PC-3 (cell line): Measurements from ENCODE around the gene MAPKBP1. TPM values are rescaled to one million over a fixed set of nuclear protein-coding genes. Genes with fewer than 3 reads are reported as not detected.
"Not testable (repeated sequence)": the region's sequence is repeated elsewhere in the genome, so short reads cannot be mapped to it uniquely, and the experiment has no call there.

ENCODE experiments used
- ATAC-seq: fragments of 200-7000 bp; cut with Tn5 transposase; 2 replicates; pipeline ENCODE4 v1.9.1; 2020; ENCODE audit warnings: mild to moderate bottlenecking, moderate library complexity
- BruUV-seq: library from RNA; stranded (reverse); fragments of 400-500 nt; replicated peaks from 2 replicates; lab custom pipeline; 2021; lab: Mats Ljungman, UMichigan
- CTCF ChIA-PET: fragments of 300-600 bp; sonication (Branson Sonifier 250); formaldehyde crosslinking; loops from one replicate; lab custom pipeline; 2022; ENCODE audit warnings: antibody characterized with exemption; lab: Charles Lee
- POLR2A ChIA-PET: fragments of 300-600 bp; sonication (Branson Sonifier 250); formaldehyde crosslinking; loops from one replicate; lab custom pipeline; 2022; ENCODE audit warnings: antibody characterized with exemption; ENCODE audit not compliant: unreplicated experiment; lab: Charles Lee
- DNase-seq: peaks from one replicate; pipeline ENCODE4 v3.0.0-alpha.2; 2015
- H2AFZ ChIP-seq: fragments of 300-600 bp; sonication (generic); 2 replicates; pipeline ENCODE4 v1.6.0; 2016; ENCODE audit warnings: antibody characterized with exemption, low read length
- H3F3A ChIP-seq: fragments of 300-600 bp; sonication (generic); one replicate; pipeline ENCODE4 v1.6.0; 2017; ENCODE audit warnings: antibody characterized with exemption, low read length, control low read depth, mild to moderate bottlenecking; ENCODE audit not compliant: unreplicated experiment
- H3K27ac ChIP-seq: fragments of 300-600 bp; sonication (generic); 2 replicates; pipeline ENCODE4 v1.5.1; 2016; ENCODE audit warnings: mild to moderate bottlenecking, low read length
- H3K27me3 ChIP-seq: fragments of 300-600 bp; sonication (generic); 2 replicates; pipeline ENCODE4 v1.6.1; 2016; ENCODE audit warnings: low read length, mixed read lengths
- H3K36me3 ChIP-seq: fragments of 300-600 bp; sonication (generic); 2 replicates; pipeline ENCODE4 v1.6.1; 2016; ENCODE audit warnings: low read depth, mixed run types, low read length, mixed read lengths
- H3K4me1 ChIP-seq: fragments of 300-600 bp; sonication (generic); 2 replicates; pipeline ENCODE4 v1.5.1; 2016; ENCODE audit warnings: low read length; ENCODE audit not compliant: insufficient read depth
- H3K4me2 ChIP-seq: fragments of 300-600 bp; sonication (generic); 2 replicates; pipeline ENCODE4 v1.6.0; 2016; ENCODE audit warnings: low read length
- H3K4me3 ChIP-seq: fragments of 300-600 bp; sonication (generic); 2 replicates; pipeline ENCODE4 v1.5.1; 2016; ENCODE audit warnings: mild to moderate bottlenecking, low read length, mixed read lengths
- H3K79me2 ChIP-seq: fragments of 300-600 bp; sonication (generic); 2 replicates; pipeline ENCODE4 v1.6.1; 2017; ENCODE audit warnings: low read length, mixed read lengths
- H3K9ac ChIP-seq: fragments of 300-600 bp; sonication (generic); 2 replicates; pipeline ENCODE4 v1.6.0; 2016; ENCODE audit warnings: mild to moderate bottlenecking, low read length
- H3K9me2 ChIP-seq: fragments of 300-600 bp; sonication (generic); replicated peaks from 2 replicates; pipeline ENCODE4 v1.6.1; 2016; ENCODE audit warnings: mixed run types, low read length, mixed read lengths
- H3K9me3 ChIP-seq: fragments of 300-600 bp; sonication (generic); 2 replicates; pipeline ENCODE4 v1.6.1; 2016; ENCODE audit warnings: low read length, mixed read lengths
- H4K20me1 ChIP-seq: fragments of 300-600 bp; sonication (generic); 2 replicates; pipeline ENCODE4 v1.6.1; 2016; ENCODE audit warnings: low read length, mixed read lengths
- EZH2 ChIP-seq: fragments of 300-600 bp; sonication (generic); IDR thresholded peaks from one replicate; pipeline ENCODE4 v1.6.1; 2017; ENCODE audit warnings: antibody characterized with exemption, mild to moderate bottlenecking, low read length; ENCODE audit not compliant: unreplicated experiment
- EZH2phosphoT487 ChIP-seq: fragments of 300-600 bp; sonication (generic); IDR thresholded peaks from 2 replicates; pipeline ENCODE4 v1.6.1; 2018; ENCODE audit warnings: mild to moderate bottlenecking, antibody characterized with exemption, low read length, borderline replicate concordance
- intact Hi-C: fragments of 100-400 bp; cut with micrococcal nuclease; formaldehyde crosslinking; loops from 2 replicates; pipeline ENCODE4 v1.9.0; 2023
- total RNA-seq: library from RNA; depleted of rRNA; stranded (reverse); fragments of >200 nt; gene quantifications from 2 replicates; pipeline ENCODE4 v1.2.3, GENCODE V29; 2014
- TF ChIP-seq, protein P1 (sequence below): fragments of 300-600 bp; sonication (generic); conservative IDR thresholded peaks from 2 replicates; pipeline ENCODE4 v1.5.1; 2017; ENCODE audit warnings: antibody characterized with exemption, low read depth, mild to moderate bottlenecking, low read length

The MAPKBP1 gene
- total RNA-seq, 1 experiment from 2014 or later, result 29.1 TPM

- H2AFZ ChIP-seq, result no peak overlapping the region
- intact Hi-C loops, result no loop called here
- H3K27ac ChIP-seq, result no peak overlapping the region
- no peaks in the 10 kb centered on the region for H4K20me1 ChIP-seq
- no peak for DNase-seq
- no peak overlapping the region for H3K4me3 ChIP-seq
- H3K79me2 ChIP-seq, result no peaks in the 10 kb centered on the region
- H3K4me2 ChIP-seq, result no peak overlapping the region
- ChIA-PET POLR2A (no interaction called here), CTCF (no interaction called here)
- no peaks in the 10 kb centered on the region for H3K27me3 ChIP-seq
- H3K9ac ChIP-seq, result no peak overlapping the region
- H3K9me2 ChIP-seq, result no peaks in the 10 kb centered on the region
- no peaks in the 10 kb centered on the region for H3F3A ChIP-seq
- TF ChIP-seq EZH2phosphoT487 (no peak), EZH2 (no peak)
- TF ChIP-seq, protein P1, sequence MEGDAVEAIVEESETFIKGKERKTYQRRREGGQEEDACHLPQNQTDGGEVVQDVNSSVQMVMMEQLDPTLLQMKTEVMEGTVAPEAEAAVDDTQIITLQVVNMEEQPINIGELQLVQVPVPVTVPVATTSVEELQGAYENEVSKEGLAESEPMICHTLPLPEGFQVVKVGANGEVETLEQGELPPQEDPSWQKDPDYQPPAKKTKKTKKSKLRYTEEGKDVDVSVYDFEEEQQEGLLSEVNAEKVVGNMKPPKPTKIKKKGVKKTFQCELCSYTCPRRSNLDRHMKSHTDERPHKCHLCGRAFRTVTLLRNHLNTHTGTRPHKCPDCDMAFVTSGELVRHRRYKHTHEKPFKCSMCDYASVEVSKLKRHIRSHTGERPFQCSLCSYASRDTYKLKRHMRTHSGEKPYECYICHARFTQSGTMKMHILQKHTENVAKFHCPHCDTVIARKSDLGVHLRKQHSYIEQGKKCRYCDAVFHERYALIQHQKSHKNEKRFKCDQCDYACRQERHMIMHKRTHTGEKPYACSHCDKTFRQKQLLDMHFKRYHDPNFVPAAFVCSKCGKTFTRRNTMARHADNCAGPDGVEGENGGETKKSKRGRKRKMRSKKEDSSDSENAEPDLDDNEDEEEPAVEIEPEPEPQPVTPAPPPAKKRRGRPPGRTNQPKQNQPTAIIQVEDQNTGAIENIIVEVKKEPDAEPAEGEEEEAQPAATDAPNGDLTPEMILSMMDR, result no peak
- BruUV-seq, result no TSS peak
- no peaks in the 10 kb centered on the region for H3K4me1 ChIP-seq
- H3K9me3 ChIP-seq, result no peaks in the 10 kb centered on the region
- peaks cover 21% of the 10 kb centered on the region; the same call in 1 of the 2 replicates for H3K36me3 ChIP-seq
- ATAC-seq, result no peak
Observed at GRCh38 chr15:41735046-41735445, 39.2 kb upstream of the MAPKBP1 start.

- H2AFZ ChIP-seq, BruUV-seq, H3K79me2 ChIP-seq, H3K27ac ChIP-seq, ATAC-seq, H3K4me3 ChIP-seq, intact Hi-C loops, POLR2A ChIA-PET, H3K4me2 ChIP-seq, H3K9me2 ChIP-seq, H3F3A ChIP-seq, H3K9me3 ChIP-seq, H3K27me3 ChIP-seq, H3K9ac ChIP-seq, DNase-seq, CTCF ChIA-PET, H3K4me1 ChIP-seq, H4K20me1 ChIP-seq: not testable (repeated sequence)
- H3K36me3 ChIP-seq, result peaks cover 22% of the 10 kb centered on the region; the same call in 1 of the 2 replicates
Observed at GRCh38 chr15:41735492-41735891, 38.8 kb upstream of the MAPKBP1 start.

DNA sequence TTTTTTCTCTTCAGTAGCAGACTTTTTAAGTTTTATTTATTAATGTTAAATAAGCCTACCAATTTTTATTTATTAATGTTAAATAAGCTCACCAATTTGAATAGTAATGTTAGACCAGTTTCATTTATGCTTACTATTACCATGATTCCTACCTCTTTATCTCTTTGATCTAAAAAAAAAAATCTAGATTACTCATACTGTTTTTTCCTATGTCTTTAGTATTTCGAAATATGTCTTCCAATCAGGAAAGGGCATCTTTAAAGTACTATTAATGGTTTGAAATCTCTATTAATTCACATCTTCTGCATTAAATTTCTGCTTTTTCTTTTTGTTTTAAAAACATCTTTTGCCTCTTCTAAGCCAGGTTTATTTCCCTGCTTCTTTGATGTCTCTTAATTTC lies 27.5 kb upstream of the MAPKBP1 start:
- Histone ChIP-seq H3K36me3 (peaks cover 19% of the 10 kb centered on the region), H3K4me1 (peaks cover 4% of the 10 kb centered on the region; the same call in 1 of the 2 replicates), H3F3A (no peaks in the 10 kb centered on the region), H3K9me2 (no peaks in the 10 kb centered on the region), H3K9ac (no peak overlapping the region), H4K20me1 (no peaks in the 10 kb centered on the region), H3K4me2 (no peak overlapping the region), H3K27me3 (no peaks in the 10 kb centered on the region), H2AFZ (no peak overlapping the region), H3K4me3 (no peak overlapping the region), H3K79me2 (no peaks in the 10 kb centered on the region), H3K9me3 (no peaks in the 10 kb centered on the region), H3K27ac (no peak overlapping the region)
- ATAC-seq (no peak), DNase-seq (peak; percentile 39)
- POLR2A ChIA-PET, result interaction anchor here (0.6 kb wide), 1 partner anchor 17 kb away, joined by 4 read pairs; no protein-coding TSS in a partner anchor
- BruUV-seq, result no TSS peak
- CTCF ChIA-PET, result no interaction called here
- TF ChIP-seq EZH2, result no peak
- TF ChIP-seq, protein P1, result no peak
- TF ChIP-seq EZH2phosphoT487, result no peak
- intact Hi-C loops, result loop anchor here (5.0 to 10.0 kb wide), 2 partner anchors 145 to 282 kb away; no protein-coding TSS in a partner anchor
